K562 (cell line): Measurements from ENCODE around the gene CCDC97. TPM values are rescaled to one million over a fixed set of nuclear protein-coding genes. Genes with fewer than 3 reads are reported as not detected.

Experiments
- CBX5 ChIP-seq: IDR thresholded peaks from 2 replicates; pipeline ENCODE4 v1.6.1; 2014; ENCODE audit warnings: low read depth, borderline replicate concordance
- COPS2 ChIP-seq: fragments of 450-650 bp; conservative IDR thresholded peaks from 2 replicates; pipeline ENCODE4 v1.6.1; 2016; ENCODE audit warnings: mild to moderate bottlenecking, moderate library complexity
- DACH1 ChIP-seq: fragments of 450-650 bp; IDR thresholded peaks from 2 replicates; pipeline ENCODE4 v1.6.1; 2018; ENCODE audit not compliant: partially characterized antibody
- DIDO1 ChIP-seq: fragments of 450-650 bp; IDR thresholded peaks from 2 replicates; pipeline ENCODE4 v1.6.1; 2016; ENCODE audit warnings: low read depth, missing biosample characterization, missing genetic modification characterization
- E2F4 ChIP-seq: sonication (generic); formaldehyde crosslinking; IDR thresholded peaks from 2 replicates; pipeline ENCODE4 v1.8.0; 2022; ENCODE audit warnings: mild to moderate bottlenecking, low read depth, missing genetic modification reagents
- ETV1 ChIP-seq: fragments of 450-650 bp; conservative IDR thresholded peaks from 2 replicates; pipeline ENCODE4 v1.6.1; 2016; ENCODE audit warnings: missing genetic modification characterization, control low read depth, low read depth, missing compliant biosample characterization
- FIP1L1 ChIP-seq: fragments of 200-400 bp; formaldehyde crosslinking; IDR thresholded peaks from 2 replicates; pipeline ENCODE4 v1.6.1; 2018; ENCODE audit warnings: mild to moderate bottlenecking, low read depth, low read length; ENCODE audit not compliant: poor library complexity, severe bottlenecking
- GATAD2B ChIP-seq: fragments of 450-650 bp; IDR thresholded peaks from 2 replicates; pipeline ENCODE4 v1.6.1; 2017; ENCODE audit warnings: mild to moderate bottlenecking, borderline replicate concordance
- HNRNPLL ChIP-seq: fragments of 200-400 bp; formaldehyde crosslinking; IDR thresholded peaks from 2 replicates; pipeline ENCODE4 v1.6.1; 2017; ENCODE audit warnings: low read length, low read depth, mild to moderate bottlenecking; ENCODE audit not compliant: poor library complexity, severe bottlenecking
- LARP7 ChIP-seq: fragments of 450-650 bp; IDR thresholded peaks from 2 replicates; pipeline ENCODE4 v1.6.1; 2016
- MCM2 ChIP-seq: fragments of 450-650 bp; IDR thresholded peaks from 2 replicates; pipeline ENCODE4 v1.6.1; 2017; ENCODE audit warnings: low read depth, mild to moderate bottlenecking
- MXI1 ChIP-seq: IDR thresholded peaks from 2 replicates; pipeline ENCODE4 v1.6.1; 2011; ENCODE audit warnings: low read depth, mild to moderate bottlenecking, improper control_type of control experiment, low read length
- NFXL1 ChIP-seq: fragments of 450-650 bp; formaldehyde crosslinking; IDR thresholded peaks from 2 replicates; pipeline ENCODE4 v1.4.0; 2021; ENCODE audit warnings: mild to moderate bottlenecking
- NR4A1 ChIP-seq, 2 experiments: fragments of 250-450 bp in 1 of 2; fragments of 450-650 bp in 1 of 2; sonication (Bioruptor Pico) in 1 of 2; IDR thresholded peaks; 2 replicates each; pipeline versions ENCODE4 v1.4.0 to v1.6.1; 2016 to 2020; ENCODE audit warnings: mild to moderate bottlenecking in 2 of 2, missing compliant biosample characterization in 1 of 2, missing genetic modification characterization in 1 of 2, moderate library complexity in 1 of 2
- POLR2H ChIP-seq: IDR thresholded peaks from 2 replicates; pipeline ENCODE4 v1.6.1; 2016; ENCODE audit warnings: missing genetic modification characterization, low read depth, mild to moderate bottlenecking, control low read depth, missing compliant biosample characterization, moderate library complexity
- PRMT5 ChIP-seq: sonication (generic); formaldehyde crosslinking; IDR thresholded peaks from 2 replicates; pipeline ENCODE4 v1.5.0; 2020; ENCODE audit warnings: missing genetic modification reagents
- SOX6 ChIP-seq: fragments of 450-650 bp; IDR thresholded peaks from 2 replicates; pipeline ENCODE4 v1.6.1; 2014; ENCODE audit warnings: mild to moderate bottlenecking
- SUPT5H ChIP-seq: fragments of 450-650 bp; IDR thresholded peaks from 2 replicates; pipeline ENCODE4 v1.6.1; 2016
- TBL1XR1 ChIP-seq, 2 experiments: IDR thresholded peaks; 2 replicates each; pipeline ENCODE4 v1.6.1; 2012; ENCODE audit warnings: improper control_type of control experiment in 2 of 2, low read length in 2 of 2, mild to moderate bottlenecking in 1 of 2
- TFAM ChIP-seq: fragments of 250-450 bp; sonication (Bioruptor Pico); conservative IDR thresholded peaks from 2 replicates; pipeline ENCODE4 v1.5.0; 2021; ENCODE audit warnings: mild to moderate bottlenecking, moderate library complexity
- TOE1 ChIP-seq, 2 experiments: fragments of 450-650 bp in 1 of 2; sonication (generic) in 1 of 2; formaldehyde crosslinking in 1 of 2; IDR thresholded peaks; 2 replicates each; pipeline versions ENCODE4 v1.7.1 to v1.8.0; 2016 to 2022; ENCODE audit warnings: borderline replicate concordance in 2 of 2, mild to moderate bottlenecking in 2 of 2, antibody characterized with exemption in 1 of 2, inconsistent platforms in 1 of 2, low read depth in 1 of 2, missing genetic modification reagents in 1 of 2, moderate library complexity in 1 of 2
- ZNF23 ChIP-seq: fragments of 250-450 bp; sonication (Bioruptor Pico); IDR thresholded peaks from 2 replicates; pipeline ENCODE4 v1.4.0; 2020; ENCODE audit warnings: mild to moderate bottlenecking
- polyA plus RNA-seq, 8 experiments: library from polyadenylated mRNA; depleted of rRNA in 4 of 8; stranded (reverse) in 5 of 8; unstranded in 3 of 8; fragments of >200 nt; fragmentation: Nextera tagmentation in 2 of 8; fragmentation: Illumina TruSeq in 1 of 8; extraction: Ambion mirVana in 2 of 8; extraction: Trizol in 1 of 8; gene quantifications; 2 replicates each; pipeline versions ENCODE4 v1.2.1 to v1.2.3, GENCODE V29; 2011 to 2014; ENCODE audit warnings: inconsistent platforms in 1 of 8, missing spikeins in 1 of 8
- total RNA-seq, 7 experiments: library from RNA; depleted of rRNA in 6 of 7; stranded (reverse); fragments of >200 nt in 6 of 7; fragmentation: Illumina TruSeq in 2 of 7; extraction: Trizol in 2 of 7; gene quantifications; 2 replicates each; pipeline versions ENCODE4 v1.2.1 to v1.2.3, GENCODE V29; 2011 to 2021; ENCODE audit warnings: low replicate concordance in 1 of 7
- TF ChIP-seq, protein P1 (sequence below), 2 experiments: IDR thresholded peaks; 2 replicates each; pipeline ENCODE4 v1.6.1; 2011; ENCODE audit warnings: borderline replicate concordance in 1 of 2, control low read depth in 1 of 2, low read depth in 1 of 2, low read length in 1 of 2, mild to moderate bottlenecking in 1 of 2, mixed read lengths in 1 of 2, moderate library complexity in 1 of 2; ENCODE audit not compliant: insufficient read depth in 1 of 2, insufficient read length in 1 of 2, poor library complexity in 1 of 2, severe bottlenecking in 1 of 2; ENCODE audit errors: extremely low read depth in 1 of 2
- TF ChIP-seq, protein P2 (sequence below): IDR thresholded peaks from 2 replicates; pipeline ENCODE4 v1.6.1; 2016; ENCODE audit warnings: missing genetic modification characterization, missing compliant biosample characterization

CCDC97 gene
- total and polyA plus RNA-seq, 9 of the 15 experiments (the other 6 are each of a cell fraction or from before 2014, with no cell fraction given), result 0.60 to 16.5 (median 7.0) TPM

DNA sequence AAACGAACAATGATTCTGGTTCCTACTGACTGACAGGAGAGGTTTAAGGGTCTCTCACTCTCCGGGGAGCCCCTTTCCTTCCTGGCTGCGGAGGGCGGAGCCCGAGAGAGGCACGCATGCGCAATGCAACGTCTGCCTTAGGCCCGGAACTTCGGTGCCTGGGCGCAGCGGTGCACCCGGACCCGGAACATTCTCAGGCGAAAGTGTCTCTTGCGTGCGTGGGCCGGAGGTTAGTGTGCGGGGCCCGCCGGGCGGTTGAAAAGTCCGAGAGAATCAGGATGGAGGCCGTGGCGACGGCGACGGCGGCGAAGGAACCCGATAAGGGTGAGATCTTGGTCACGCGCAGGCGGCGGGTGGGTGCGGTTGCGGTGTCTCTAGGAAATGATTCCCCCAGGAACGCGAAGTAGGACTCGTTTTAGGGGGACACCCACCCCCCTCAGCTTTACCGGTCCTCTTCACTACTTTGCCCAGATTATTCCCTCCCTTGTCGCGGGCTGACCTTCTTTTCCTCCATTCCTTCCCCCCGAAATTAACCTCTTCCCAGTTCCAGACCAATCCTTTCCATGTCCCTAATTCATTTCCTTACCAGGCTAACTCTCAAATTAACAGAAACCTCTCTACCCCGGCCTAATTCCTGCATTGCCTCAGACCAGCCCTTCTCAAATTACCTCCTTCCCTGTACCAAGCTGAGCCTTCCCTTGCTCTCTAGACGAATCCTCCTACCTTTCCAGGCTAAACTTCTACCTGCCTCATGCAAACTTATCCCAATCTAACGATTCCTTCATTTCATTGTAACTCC, at the start of gene CCDC97 (continued):
- TF ChIP-seq GATAD2B (peak; percentile 96), MXI1 (peak; percentile 50), CBX5 (no peak), HNRNPLL (peak; percentile 68), TOE1 (IDR thresholded peaks at IDR 0.05; ENCODE audit: borderline replicate concordance) (peak; percentile 94), TOE1 (CRISPR knock-in tag; IDR thresholded peaks at IDR 0.05; ENCODE audit: borderline replicate concordance, low read depth) (no peak), TBL1XR1 (IDR thresholded peaks at IDR 0.05; ENCODE audit: low read length in 2 of 2) (0 out of 4 replicates have a peak, but pooled peaks of 1 of the 2 experiments have one; percentile 32), COPS2 (no peak), MCM2 (no peak), PRMT5 (CRISPR knock-in tag) (no peak), SUPT5H (peak; percentile 84), E2F4 (CRISPR knock-in tag) (0 out of 2 replicates have a peak, but pooled peaks have one; percentile 12), DIDO1 (peak; percentile 97), NR4A1 (CRISPR knock-in tag; IDR thresholded peaks at IDR 0.05) (no peak), NR4A1 (tag; IDR thresholded peaks at IDR 0.05) (peak; percentile 62; the same call in 1 of the 2 replicates), NFXL1 (no peak), DACH1 (peak; percentile 36), FIP1L1 (peak; percentile 89), POLR2H (peak; percentile 49), SOX6 (peak; percentile 75), ZNF23 (no peak), TFAM (CRISPR knock-in tag) (no peak), ETV1 (tag) (0 out of 2 replicates have a peak, but pooled peaks have one; percentile 57), LARP7 (peak; percentile 83)
- TF ChIP-seq, protein P1, sequence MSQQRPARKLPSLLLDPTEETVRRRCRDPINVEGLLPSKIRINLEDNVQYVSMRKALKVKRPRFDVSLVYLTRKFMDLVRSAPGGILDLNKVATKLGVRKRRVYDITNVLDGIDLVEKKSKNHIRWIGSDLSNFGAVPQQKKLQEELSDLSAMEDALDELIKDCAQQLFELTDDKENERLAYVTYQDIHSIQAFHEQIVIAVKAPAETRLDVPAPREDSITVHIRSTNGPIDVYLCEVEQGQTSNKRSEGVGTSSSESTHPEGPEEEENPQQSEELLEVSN (IDR thresholded peaks at IDR 0.05; ENCODE audit: borderline replicate concordance in 1 of 2, extremely low read depth in 1 of 2, insufficient read depth in 1 of 2, insufficient read length in 1 of 2, low read depth in 1 of 2, low read length in 1 of 2, poor library complexity in 1 of 2, severe bottlenecking in 1 of 2), result peak; percentile 51 to 60
- TF ChIP-seq, protein P2, sequence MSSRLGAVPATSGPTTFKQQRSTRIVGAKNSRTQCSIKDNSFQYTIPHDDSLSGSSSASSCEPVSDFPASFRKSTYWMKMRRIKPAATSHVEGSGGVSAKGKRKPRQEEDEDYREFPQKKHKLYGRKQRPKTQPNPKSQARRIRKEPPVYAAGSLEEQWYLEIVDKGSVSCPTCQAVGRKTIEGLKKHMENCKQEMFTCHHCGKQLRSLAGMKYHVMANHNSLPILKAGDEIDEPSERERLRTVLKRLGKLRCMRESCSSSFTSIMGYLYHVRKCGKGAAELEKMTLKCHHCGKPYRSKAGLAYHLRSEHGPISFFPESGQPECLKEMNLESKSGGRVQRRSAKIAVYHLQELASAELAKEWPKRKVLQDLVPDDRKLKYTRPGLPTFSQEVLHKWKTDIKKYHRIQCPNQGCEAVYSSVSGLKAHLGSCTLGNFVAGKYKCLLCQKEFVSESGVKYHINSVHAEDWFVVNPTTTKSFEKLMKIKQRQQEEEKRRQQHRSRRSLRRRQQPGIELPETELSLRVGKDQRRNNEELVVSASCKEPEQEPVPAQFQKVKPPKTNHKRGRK (tag), result no peak
